WTC11 (cell line): Measurements from ENCODE around the gene UAP1.

Source experiments
- JUN ChIP-seq: sonication (generic); formaldehyde crosslinking; IDR thresholded peaks from 2 replicates; pipeline ENCODE4 v1.8.0; 2023; ENCODE audit warnings: mild to moderate bottlenecking, missing genetic modification reagents
- NFYB ChIP-seq: sonication (generic); formaldehyde crosslinking; conservative IDR thresholded peaks from 2 replicates; pipeline ENCODE4 v1.8.0; 2022; ENCODE audit warnings: low read depth, missing genetic modification reagents
- NR3C1 ChIP-seq: sonication (generic); formaldehyde crosslinking; conservative IDR thresholded peaks from 2 replicates; pipeline ENCODE4 v1.8.1; 2023; ENCODE audit warnings: low read depth, mild to moderate bottlenecking, missing genetic modification reagents
- PRRX2 ChIP-seq: fragments of 250-450 bp; sonication (Bioruptor Pico); IDR thresholded peaks from 2 replicates; pipeline ENCODE4 v1.8.0; 2021; ENCODE audit warnings: mild to moderate bottlenecking
- ZNF423 ChIP-seq: fragments of 250-450 bp; sonication (Bioruptor Pico); IDR thresholded peaks from 2 replicates; pipeline ENCODE4 v2.1.2; 2022; ENCODE audit warnings: mild to moderate bottlenecking, moderate library complexity
- ZNF671 ChIP-seq: fragments of 250-450 bp; sonication (Bioruptor Pico); IDR thresholded peaks from 2 replicates; pipeline ENCODE4 v1.8.0; 2021; ENCODE audit warnings: mild to moderate bottlenecking
- TF ChIP-seq, protein P1 (sequence below): fragments of 200-600 bp; IDR thresholded peaks from 2 replicates; pipeline ENCODE4 v1.8.0; 2022; ENCODE audit warnings: antibody characterized with exemption
- TF ChIP-seq, protein P2 (sequence below): sonication (generic); formaldehyde crosslinking; IDR thresholded peaks from 2 replicates; pipeline ENCODE4 v1.8.0; 2023; ENCODE audit warnings: missing genetic modification reagents

DNA sequence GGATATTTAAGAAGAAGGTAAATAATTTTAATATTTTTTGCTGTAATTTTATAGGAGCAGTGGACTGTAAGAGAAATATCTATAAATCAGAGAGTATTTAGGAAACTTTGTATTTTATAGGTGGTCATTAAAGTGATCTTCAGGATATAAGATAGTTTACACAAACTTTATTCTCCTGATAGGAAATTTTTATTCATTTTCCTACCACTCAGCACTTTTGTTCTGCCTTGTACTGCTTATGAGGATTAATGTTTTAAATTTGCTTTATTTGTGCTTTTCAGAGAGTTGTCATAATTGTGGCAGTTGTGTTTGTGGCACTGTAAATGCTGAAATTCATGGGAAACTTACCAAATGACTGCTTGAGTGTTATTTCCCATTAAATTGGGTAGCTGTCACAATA lies 34.2 kb upstream of the UAP1 start:
- TF ChIP-seq, protein P1, sequence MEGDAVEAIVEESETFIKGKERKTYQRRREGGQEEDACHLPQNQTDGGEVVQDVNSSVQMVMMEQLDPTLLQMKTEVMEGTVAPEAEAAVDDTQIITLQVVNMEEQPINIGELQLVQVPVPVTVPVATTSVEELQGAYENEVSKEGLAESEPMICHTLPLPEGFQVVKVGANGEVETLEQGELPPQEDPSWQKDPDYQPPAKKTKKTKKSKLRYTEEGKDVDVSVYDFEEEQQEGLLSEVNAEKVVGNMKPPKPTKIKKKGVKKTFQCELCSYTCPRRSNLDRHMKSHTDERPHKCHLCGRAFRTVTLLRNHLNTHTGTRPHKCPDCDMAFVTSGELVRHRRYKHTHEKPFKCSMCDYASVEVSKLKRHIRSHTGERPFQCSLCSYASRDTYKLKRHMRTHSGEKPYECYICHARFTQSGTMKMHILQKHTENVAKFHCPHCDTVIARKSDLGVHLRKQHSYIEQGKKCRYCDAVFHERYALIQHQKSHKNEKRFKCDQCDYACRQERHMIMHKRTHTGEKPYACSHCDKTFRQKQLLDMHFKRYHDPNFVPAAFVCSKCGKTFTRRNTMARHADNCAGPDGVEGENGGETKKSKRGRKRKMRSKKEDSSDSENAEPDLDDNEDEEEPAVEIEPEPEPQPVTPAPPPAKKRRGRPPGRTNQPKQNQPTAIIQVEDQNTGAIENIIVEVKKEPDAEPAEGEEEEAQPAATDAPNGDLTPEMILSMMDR: no peak
- TF ChIP-seq ZNF671 (CRISPR knock-in tag) (no peak), PRRX2 (CRISPR knock-in tag) (no peak), NR3C1 (no peak), NFYB (CRISPR knock-in tag) (no peak), JUN (CRISPR knock-in tag) (no peak), ZNF423 (CRISPR knock-in tag) (no peak)
- TF ChIP-seq, protein P2, sequence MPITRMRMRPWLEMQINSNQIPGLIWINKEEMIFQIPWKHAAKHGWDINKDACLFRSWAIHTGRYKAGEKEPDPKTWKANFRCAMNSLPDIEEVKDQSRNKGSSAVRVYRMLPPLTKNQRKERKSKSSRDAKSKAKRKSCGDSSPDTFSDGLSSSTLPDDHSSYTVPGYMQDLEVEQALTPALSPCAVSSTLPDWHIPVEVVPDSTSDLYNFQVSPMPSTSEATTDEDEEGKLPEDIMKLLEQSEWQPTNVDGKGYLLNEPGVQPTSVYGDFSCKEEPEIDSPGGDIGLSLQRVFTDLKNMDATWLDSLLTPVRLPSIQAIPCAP: no peak
